Mammary epithelial cell (primary cell): ENCODE measurements around the gene RRP8.

Source experiments
- CTCF ChIP-seq, 2 donors: IDR thresholded peaks in 1 of 2; conservative IDR thresholded peaks in 1 of 2; 2 replicates each; pipeline ENCODE4 v1.5.1; 2011 to 2012; ENCODE audit warnings: inconsistent platforms in 2 of 2, low read length in 2 of 2, mild to moderate bottlenecking in 2 of 2, control low read depth in 1 of 2, low read depth in 1 of 2; ENCODE audit not compliant: insufficient read depth in 1 of 2; ENCODE audit errors: extremely low read depth in 1 of 2
- EZH2 ChIP-seq: IDR thresholded peaks from 2 replicates; pipeline ENCODE4 v1.6.1; 2012; ENCODE audit warnings: low read length, inconsistent platforms, borderline replicate concordance

GRCh38 chr11:6599449-6599848 is 4.0 kb downstream of the RRP8 start:
- no peak for TF ChIP-seq CTCF (conservative IDR thresholded peaks at IDR 0.05 in 1 of 2, IDR thresholded peaks at IDR 0.05 in 1 of 2; ENCODE audit: extremely low read depth in 1 of 2, insufficient read depth in 1 of 2, low read depth in 1 of 2, low read length in 2 of 2)
- TF ChIP-seq EZH2 = no peak
